K562 (cell line): Measurements from ENCODE around the gene RIN3. TPM values are rescaled to one million over a fixed set of nuclear protein-coding genes. Genes with fewer than 3 reads are reported as not detected.

ENCODE experiments used
- ATAC-seq: fragments of 200-7000 bp; cut with Tn5 transposase; 3 replicates; pipeline ENCODE4 v1.9.1; 2020; ENCODE audit warnings: moderate library complexity
- BruUV-seq: library from RNA; stranded (reverse); fragments of 400-500 nt; replicated peaks from 2 replicates; lab custom pipeline; 2021; lab: Mats Ljungman, UMichigan
- CTCF ChIA-PET: fragments of 300-600 bp; formaldehyde crosslinking; extraction: SDS; loops from one replicate; lab custom pipeline; 2021; ENCODE audit warnings: low intra/inter-chr PET ratio; lab: Yijun Ruan, JAX
- POLR2A ChIA-PET: fragments of 300-600, 350-650 bp; sonication (Branson Sonifier 250); formaldehyde crosslinking; extraction: SDS; loops from one replicate; lab custom pipeline; 2021; ENCODE audit warnings: antibody characterized with exemption, inconsistent platforms; lab: Yijun Ruan, JAX
- DNase-seq, 4 experiments: peaks; one replicate each; pipeline versions ENCODE4 v3.0.0 to v3.0.0-alpha.2; 2011 to 2018; ENCODE audit warnings: low spot score in 3 of 4, mixed read lengths in 3 of 4; ENCODE audit errors: extremely low read depth in 1 of 4
- FAIRE-seq: peaks from 2 replicates; lab custom pipeline; 2011; peaks lifted over from hg19 to GRCh38; lab: Jason Lieb, UNC
- H2AFZ ChIP-seq: 2 replicates; pipeline ENCODE4 v1.6.0; 2011; ENCODE audit warnings: low read depth, low read length, control low read depth, inconsistent platforms
- H3K27ac ChIP-seq: fragments of 200-600 bp; 3 replicates; pipeline ENCODE4 v1.8.0; 2011; ENCODE audit warnings: low read depth, mild to moderate bottlenecking, control low read depth, inconsistent platforms, low read length, moderate library complexity, mixed read lengths; ENCODE audit errors: extremely low read depth
- H3K27me3 ChIP-seq, 2 experiments: fragments of 300-600 bp in 1 of 2; 2 replicates in 1 of 2; 3 replicates in 1 of 2; pipeline versions ENCODE4 v1.6.0 to v1.8.0; 2011; ENCODE audit warnings: inconsistent platforms in 2 of 2, low read length in 2 of 2, mild to moderate bottlenecking in 1 of 2, mixed read lengths in 1 of 2, moderate library complexity in 1 of 2; ENCODE audit not compliant: control insufficient read depth in 2 of 2, insufficient read depth in 2 of 2
- H3K36me3 ChIP-seq: fragments of 300-600 bp; 3 replicates; pipeline ENCODE4 v1.8.0; 2011; ENCODE audit warnings: mild to moderate bottlenecking, low read length, inconsistent platforms; ENCODE audit not compliant: control insufficient read depth, insufficient read depth
- H3K4me1 ChIP-seq, 2 experiments: fragments of 200-600 bp in 1 of 2; replicated peaks in 1 of 2; 2 replicates in 1 of 2; 3 replicates in 1 of 2; pipeline versions ENCODE4 v1.5.1 to v1.8.0; 2011; ENCODE audit warnings: inconsistent platforms in 2 of 2, low read length in 2 of 2, mild to moderate bottlenecking in 1 of 2, mixed read lengths in 1 of 2, moderate library complexity in 1 of 2; ENCODE audit not compliant: control insufficient read depth in 2 of 2, insufficient read depth in 2 of 2
- H3K4me2 ChIP-seq: 2 replicates; pipeline ENCODE4 v1.6.1; 2011; ENCODE audit warnings: low read length, control low read depth, inconsistent platforms, mixed read lengths; ENCODE audit not compliant: insufficient read depth
- H3K4me3 ChIP-seq: fragments of 200-600 bp; sonication (generic), shearing (Covaris generic); 2 replicates; pipeline ENCODE4 v1.5.1; 2016; ENCODE audit warnings: control low read depth, inconsistent platforms
- H3K79me2 ChIP-seq: fragments of 200-600 bp; 3 replicates; pipeline ENCODE4 v1.8.0; 2011; ENCODE audit warnings: low read length, inconsistent platforms; ENCODE audit not compliant: control insufficient read depth, insufficient read depth
- H3K9ac ChIP-seq, 2 experiments: 2 replicates each; pipeline versions ENCODE4 v1.6.0 to v1.6.1; 2011; ENCODE audit warnings: low read depth in 2 of 2, low read length in 2 of 2, control low read depth in 1 of 2, inconsistent platforms in 1 of 2, mild to moderate bottlenecking in 1 of 2, mixed read lengths in 1 of 2; ENCODE audit not compliant: insufficient read depth in 1 of 2
- H3K9me1 ChIP-seq: one replicate; pipeline ENCODE4 v1.6.0; 2011; ENCODE audit warnings: inconsistent platforms, mild to moderate bottlenecking, low read length, moderate library complexity; ENCODE audit not compliant: control insufficient read depth, insufficient read depth
- H3K9me3 ChIP-seq: replicated peaks from 2 replicates; pipeline ENCODE4 v1.5.1; 2011; ENCODE audit warnings: low read depth, low read length, inconsistent platforms; ENCODE audit not compliant: control insufficient read depth, insufficient read depth
- H4K20me1 ChIP-seq: replicated peaks from 2 replicates; pipeline ENCODE4 v1.6.1; 2011; ENCODE audit warnings: low read length, inconsistent platforms, mixed read lengths; ENCODE audit not compliant: control insufficient read depth, insufficient read depth
- DDX20 ChIP-seq: fragments of 450-650 bp; IDR thresholded peaks from 2 replicates; pipeline ENCODE4 v1.6.1; 2016; ENCODE audit warnings: missing genetic modification characterization, low read depth, mild to moderate bottlenecking, missing compliant biosample characterization, moderate library complexity
- GABPB2 ChIP-seq: fragments of 250-450 bp; sonication (Bioruptor Pico); conservative IDR thresholded peaks from 2 replicates; pipeline ENCODE4 v1.5.1; 2021; ENCODE audit warnings: mild to moderate bottlenecking
- JUND ChIP-seq, 2 experiments: IDR thresholded peaks; 2 replicates in 1 of 2; 3 replicates in 1 of 2; pipeline ENCODE4 v1.6.1; 2011; ENCODE audit warnings: borderline replicate concordance in 2 of 2, low read depth in 2 of 2, low read length in 2 of 2, improper control_type of control experiment in 1 of 2, missing biosample characterization in 1 of 2, missing genetic modification characterization in 1 of 2, missing genetic modification reagents in 1 of 2
- MCM5 ChIP-seq: fragments of 450-650 bp; IDR thresholded peaks from 2 replicates; pipeline ENCODE4 v1.6.1; 2016; ENCODE audit warnings: low read depth
- POLR2B ChIP-seq: fragments of 450-650 bp; IDR thresholded peaks from 2 replicates; pipeline ENCODE4 v1.6.1; 2018; ENCODE audit warnings: low read depth; ENCODE audit not compliant: partially characterized antibody
- RNF2 ChIP-seq: sonication (generic); IDR thresholded peaks from 2 replicates; pipeline ENCODE4 v1.6.1; 2016
- ZNF121 ChIP-seq: sonication (generic); formaldehyde crosslinking; conservative IDR thresholded peaks from 2 replicates; pipeline ENCODE4 v1.8.0; 2022; ENCODE audit warnings: missing genetic modification reagents
- ZNF174 ChIP-seq: fragments of 250-450 bp; sonication (Bioruptor Pico); IDR thresholded peaks from 2 replicates; pipeline ENCODE4 v1.4.0; 2020; ENCODE audit warnings: mild to moderate bottlenecking
- WGBS: fragments of 100-300 bp; shearing (Covaris generic); methylation state at CpG from one replicate; pipeline ENCODE4 v1.1.6; 2016; ENCODE audit warnings: low coverage, mixed read lengths; ENCODE audit not compliant: insufficient coverage; ENCODE audit errors: missing lambda C conversion rate; 5-methylcytosine and 5-hydroxymethylcytosine counted together
- in situ Hi-C: fragments of 300-500 bp; cut with MboI; formaldehyde crosslinking; loops from 4 replicates; pipeline ENCODE4 v1.15.0; 2018; ENCODE audit warnings: inconsistent platforms, mixed read lengths
- intact Hi-C: fragments of 100-400 bp; cut with micrococcal nuclease; formaldehyde crosslinking; loops from 2 replicates; pipeline ENCODE4 v1.14.2; 2022
- polyA plus RNA-seq, 8 experiments: library from polyadenylated mRNA; depleted of rRNA in 4 of 8; stranded (reverse) in 5 of 8; unstranded in 3 of 8; fragments of >200 nt; fragmentation: Nextera tagmentation in 2 of 8; fragmentation: Illumina TruSeq in 1 of 8; extraction: Ambion mirVana in 2 of 8; extraction: Trizol in 1 of 8; gene quantifications; 2 replicates each; pipeline versions ENCODE4 v1.2.1 to v1.2.3, GENCODE V29; 2011 to 2014; ENCODE audit warnings: inconsistent platforms in 1 of 8, missing spikeins in 1 of 8
- total RNA-seq, 7 experiments: library from RNA; depleted of rRNA in 6 of 7; stranded (reverse); fragments of >200 nt in 6 of 7; fragmentation: Illumina TruSeq in 2 of 7; extraction: Trizol in 2 of 7; gene quantifications; 2 replicates each; pipeline versions ENCODE4 v1.2.1 to v1.2.3, GENCODE V29; 2011 to 2021; ENCODE audit warnings: low replicate concordance in 1 of 7
- TF ChIP-seq, protein P1 (sequence below): fragments of 250-450 bp; sonication (Bioruptor Pico); IDR thresholded peaks from 2 replicates; pipeline ENCODE4 v1.6.1; 2021; ENCODE audit warnings: mild to moderate bottlenecking
- TF ChIP-seq, protein P2 (sequence below): sonication (generic); formaldehyde crosslinking; IDR thresholded peaks from 2 replicates; pipeline ENCODE4 v1.8.0; 2022; ENCODE audit warnings: mild to moderate bottlenecking, missing genetic modification reagents, borderline replicate concordance
- TF ChIP-seq, protein P3 (sequence below): fragments of 250-450 bp; sonication (Bioruptor Pico); IDR thresholded peaks from 2 replicates; pipeline ENCODE4 v1.5.1; 2021; ENCODE audit warnings: mild to moderate bottlenecking

RIN3 gene
- total and polyA plus RNA-seq, 9 of the 15 experiments (the other 6 are each of a cell fraction or from before 2014, with no cell fraction given), result 0.01 to 0.49 (median 0.08) TPM; not detected in 5

DNA sequence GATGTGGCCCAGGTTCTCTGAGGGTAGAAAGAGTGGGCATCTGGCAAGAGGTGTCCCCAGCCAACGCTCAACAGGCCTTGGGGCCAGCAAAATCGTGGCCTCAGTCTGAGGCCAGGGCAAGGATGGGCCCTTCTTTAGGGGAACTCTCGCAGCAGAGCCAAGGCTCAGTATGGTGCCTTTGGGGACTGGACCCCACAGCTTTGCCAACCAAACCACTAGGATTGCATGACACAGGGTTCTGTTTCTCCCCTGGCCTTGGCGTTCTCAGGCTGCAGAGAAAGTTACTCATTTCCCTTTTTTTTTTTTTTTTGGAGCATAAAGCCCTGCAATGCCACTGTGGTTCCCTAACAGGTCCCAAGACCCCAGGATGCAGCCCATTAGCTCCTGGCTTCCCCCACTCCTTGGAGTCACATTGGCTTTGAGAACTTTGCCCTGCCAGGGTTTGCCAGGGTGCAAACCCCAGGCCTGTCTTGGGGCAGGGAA, 134.3 kb downstream of the RIN3 start:
- Histone ChIP-seq H3K9me3 (no peaks in the 10 kb centered on the region), H3K9ac (no peak overlapping the region), H3K27me3 (peaks cover 0 to 42% of the 10 kb centered on the region in 2 experiments; a peak in 2 of 5 replicates), H3K36me3 (no peaks in the 10 kb centered on the region), H3K4me2 (no peak overlapping the region), H3K9me1 (no peaks in the 10 kb centered on the region), H2AFZ (no peak overlapping the region)
- ChIA-PET POLR2A (no interaction called here), CTCF (no interaction called here)
- no peak for ATAC-seq
- FAIRE-seq, result no peak
- intact Hi-C loops, result no loop called here
- TF ChIP-seq GABPB2 (CRISPR knock-in tag) (no peak), DDX20 (no peak)
- TF ChIP-seq, all 486 proteins: peak for 0
- BruUV-seq, result no TSS peak
- H3K27ac ChIP-seq, result no peak overlapping the region
- no peak overlapping the region for H3K4me3 ChIP-seq
- H3K79me2 ChIP-seq, result no peaks in the 10 kb centered on the region
- DNase-seq, result no peak
- in situ Hi-C loops, result no loop called here
- 5% methylated on average over 3 of the region's 4 CpGs for WGBS
- H3K4me1 ChIP-seq, result peaks cover 0 to 7% of the 10 kb centered on the region in 2 experiments; a peak in 2 of 5 replicates
- H4K20me1 ChIP-seq, result no peaks in the 10 kb centered on the region

DNA sequence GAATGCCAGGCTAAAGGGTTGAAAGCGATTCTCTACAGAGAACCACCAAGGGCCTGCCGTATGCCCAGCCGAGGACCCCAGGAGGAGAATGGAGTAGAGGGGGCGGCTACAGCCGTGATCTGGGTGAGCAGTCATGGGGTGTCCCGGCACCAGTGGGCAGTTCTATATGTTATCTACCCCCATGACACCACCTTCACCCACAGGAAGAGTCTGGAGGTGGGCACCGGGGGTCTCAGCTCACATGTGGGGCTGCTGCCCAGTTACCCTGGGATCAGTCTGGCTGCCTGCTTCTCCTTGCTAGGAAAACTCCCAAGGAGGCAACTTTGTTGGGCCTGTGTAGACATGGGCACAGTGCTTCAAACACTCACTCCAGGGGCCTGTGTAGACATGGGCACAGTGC, 135.5 kb downstream of the RIN3 start:
- no peaks in the 10 kb centered on the region for H3K36me3 ChIP-seq
- DNase-seq (no peak), FAIRE-seq (no peak), ATAC-seq (no peak)
- H3K9me1 ChIP-seq, result no peaks in the 10 kb centered on the region
- intact Hi-C loops, result no loop called here
- no peaks in the 10 kb centered on the region for H3K9me3 ChIP-seq
- CTCF ChIA-PET, result no interaction called here
- POLR2A ChIA-PET, result no interaction called here
- no peak overlapping the region for H3K4me2 ChIP-seq
- no peak overlapping the region for H3K27ac ChIP-seq
- H3K4me1 ChIP-seq, result peaks cover 0 to 7% of the 10 kb centered on the region in 2 experiments; a peak in 1 of 5 replicates
- H3K79me2 ChIP-seq, result no peaks in the 10 kb centered on the region
- H2AFZ ChIP-seq, result no peak overlapping the region
- no CpG with 5 or more reads among the region's 7 CpGs for WGBS
- H3K27me3 ChIP-seq, result peaks cover 0 to 48% of the 10 kb centered on the region in 2 experiments; a peak in 2 of 5 replicates
- H3K4me3 ChIP-seq, result no peak overlapping the region
- in situ Hi-C loops, result no loop called here
- H4K20me1 ChIP-seq, result no peaks in the 10 kb centered on the region
- no TSS peak for BruUV-seq
- H3K9ac ChIP-seq, result no peak overlapping the region
- TF ChIP-seq, protein P1, sequence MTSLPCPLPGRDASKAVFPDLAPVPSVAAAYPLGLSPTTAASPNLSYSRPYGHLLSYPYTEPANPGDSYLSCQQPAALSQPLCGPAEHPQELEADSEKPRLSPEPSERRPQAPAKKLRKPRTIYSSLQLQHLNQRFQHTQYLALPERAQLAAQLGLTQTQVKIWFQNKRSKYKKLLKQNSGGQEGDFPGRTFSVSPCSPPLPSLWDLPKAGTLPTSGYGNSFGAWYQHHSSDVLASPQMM (CRISPR knock-in tag), result no peak
- TF ChIP-seq ZNF121 (CRISPR knock-in tag) (no peak), RNF2 (no peak), POLR2B (no peak), MCM5 (no peak), ZNF174 (CRISPR knock-in tag) (no peak), JUND (IDR thresholded peaks at IDR 0.05; ENCODE audit: borderline replicate concordance, low read depth, low read length) (no peak), JUND (tag; IDR thresholded peaks at IDR 0.05; ENCODE audit: borderline replicate concordance, low read depth, low read length) (no peak)
- TF ChIP-seq, protein P2, sequence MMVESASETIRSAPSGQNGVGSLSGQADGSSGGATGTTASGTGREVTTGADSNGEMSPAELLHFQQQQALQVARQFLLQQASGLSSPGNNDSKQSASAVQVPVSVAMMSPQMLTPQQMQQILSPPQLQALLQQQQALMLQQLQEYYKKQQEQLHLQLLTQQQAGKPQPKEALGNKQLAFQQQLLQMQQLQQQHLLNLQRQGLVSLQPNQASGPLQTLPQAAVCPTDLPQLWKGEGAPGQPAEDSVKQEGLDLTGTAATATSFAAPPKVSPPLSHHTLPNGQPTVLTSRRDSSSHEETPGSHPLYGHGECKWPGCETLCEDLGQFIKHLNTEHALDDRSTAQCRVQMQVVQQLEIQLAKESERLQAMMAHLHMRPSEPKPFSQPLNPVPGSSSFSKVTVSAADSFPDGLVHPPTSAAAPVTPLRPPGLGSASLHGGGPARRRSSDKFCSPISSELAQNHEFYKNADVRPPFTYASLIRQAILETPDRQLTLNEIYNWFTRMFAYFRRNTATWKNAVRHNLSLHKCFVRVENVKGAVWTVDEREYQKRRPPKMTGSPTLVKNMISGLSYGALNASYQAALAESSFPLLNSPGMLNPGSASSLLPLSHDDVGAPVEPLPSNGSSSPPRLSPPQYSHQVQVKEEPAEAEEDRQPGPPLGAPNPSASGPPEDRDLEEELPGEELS (CRISPR knock-in tag), result no peak
- TF ChIP-seq, protein P3, sequence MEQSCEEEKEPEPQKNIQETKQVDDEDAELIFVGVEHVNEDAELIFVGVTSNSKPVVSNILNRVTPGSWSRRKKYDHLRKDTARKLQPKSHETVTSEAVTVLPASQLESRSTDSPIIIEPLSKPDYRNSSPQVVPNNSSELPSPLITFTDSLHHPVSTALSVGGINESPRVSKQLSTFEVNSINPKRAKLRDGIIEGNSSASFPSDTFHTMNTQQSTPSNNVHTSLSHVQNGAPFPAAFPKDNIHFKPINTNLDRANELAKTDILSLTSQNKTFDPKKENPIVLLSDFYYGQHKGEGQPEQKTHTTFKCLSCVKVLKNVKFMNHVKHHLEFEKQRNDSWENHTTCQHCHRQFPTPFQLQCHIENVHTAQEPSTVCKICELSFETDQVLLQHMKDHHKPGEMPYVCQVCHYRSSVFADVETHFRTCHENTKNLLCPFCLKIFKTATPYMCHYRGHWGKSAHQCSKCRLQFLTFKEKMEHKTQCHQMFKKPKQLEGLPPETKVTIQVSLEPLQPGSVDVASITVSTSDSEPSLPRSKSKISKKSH (CRISPR knock-in tag), result no peak
